Amniotic epithelial cell (primary cell): Measurements from ENCODE around the gene ASB11.
"Not testable (repeated sequence)": the region's sequence is repeated elsewhere in the genome, so short reads cannot be mapped to it uniquely, and the experiment has no call there.

Source experiments
- DNase-seq: peaks from one replicate; pipeline ENCODE4 v3.0.0-alpha.2; 2010; ENCODE audit warnings: low read depth

ASB11 gene

GRCh38 chrX:15305899-15306298 lies 9.5 kb downstream of the ASB11 start:
- DNase-seq = not testable (repeated sequence)

DNA sequence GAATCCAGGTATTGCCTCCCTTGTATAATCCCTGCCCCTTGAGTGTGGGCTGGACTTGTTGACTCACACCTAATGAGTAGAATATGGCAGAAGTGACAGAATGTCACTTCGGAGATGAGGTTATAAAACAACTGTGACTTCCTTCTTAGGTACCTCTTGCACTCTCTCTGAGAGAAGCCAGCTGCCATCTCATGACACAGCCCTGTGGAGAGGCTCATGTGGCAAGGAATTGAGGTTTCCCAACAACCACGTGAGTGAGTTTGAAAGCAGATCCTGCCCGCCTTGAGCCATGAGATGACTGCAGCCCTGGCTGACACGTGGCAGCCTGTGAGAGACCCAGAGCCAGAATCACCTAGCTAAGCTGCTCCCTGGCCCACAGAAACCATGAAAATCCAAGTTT lies 13.5 kb downstream of the ASB11 start:
- peak; percentile 64 for DNase-seq

DNA sequence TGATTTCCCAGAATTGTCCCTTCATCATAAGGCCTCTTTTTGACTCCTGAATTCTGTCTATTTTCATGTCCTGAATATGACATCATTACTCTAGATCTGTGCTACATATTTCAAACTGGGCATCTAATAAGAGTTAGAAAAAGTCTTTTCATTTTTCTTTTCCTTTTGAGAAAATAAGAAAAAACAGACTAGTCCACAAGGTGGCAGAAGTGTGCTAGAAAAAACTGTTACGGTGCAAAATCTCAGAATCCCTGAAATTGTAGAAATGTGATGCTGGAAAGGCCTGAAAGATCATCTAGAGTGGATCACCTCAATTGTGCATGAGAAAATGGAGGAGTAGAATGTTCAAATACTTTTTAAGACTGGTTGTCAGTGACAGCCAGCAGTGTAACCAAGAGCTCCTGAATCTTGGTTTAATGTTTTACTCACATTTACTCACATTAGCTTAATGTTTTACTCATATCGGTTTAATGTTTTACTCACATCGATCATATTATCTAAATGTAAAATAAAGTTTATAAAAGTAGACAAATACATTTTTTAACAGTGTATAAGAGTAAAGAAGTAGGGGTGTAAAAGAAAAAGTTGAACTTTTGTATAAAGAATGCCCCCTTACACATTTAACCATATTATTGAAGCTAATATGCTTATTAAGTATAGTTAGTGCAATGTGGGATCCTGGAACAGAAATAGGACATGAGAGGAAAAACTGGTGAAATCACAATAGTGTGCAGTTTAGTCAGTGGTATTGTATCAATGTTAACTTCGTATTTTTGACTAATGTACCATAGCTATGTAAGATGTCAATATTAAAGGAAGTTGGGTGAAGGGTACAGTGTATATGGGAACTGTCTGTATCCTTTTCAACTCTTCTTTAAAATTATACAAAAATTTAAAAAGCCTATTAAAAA lies 15.2 kb downstream of the ASB11 start:
- peak; percentile 9 for DNase-seq

- no peak for DNase-seq
These were observed 16.7 kb downstream of the ASB11 start for GRCh38 chrX:15298780-15299179.

- DNase-seq = no peak
These were observed 17.2 kb downstream of the ASB11 start for GRCh38 chrX:15298201-15298600.

GRCh38 chrX:15293451-15293850 lies 22.0 kb downstream of the ASB11 start:
- DNase-seq = peak; percentile 0

DNA sequence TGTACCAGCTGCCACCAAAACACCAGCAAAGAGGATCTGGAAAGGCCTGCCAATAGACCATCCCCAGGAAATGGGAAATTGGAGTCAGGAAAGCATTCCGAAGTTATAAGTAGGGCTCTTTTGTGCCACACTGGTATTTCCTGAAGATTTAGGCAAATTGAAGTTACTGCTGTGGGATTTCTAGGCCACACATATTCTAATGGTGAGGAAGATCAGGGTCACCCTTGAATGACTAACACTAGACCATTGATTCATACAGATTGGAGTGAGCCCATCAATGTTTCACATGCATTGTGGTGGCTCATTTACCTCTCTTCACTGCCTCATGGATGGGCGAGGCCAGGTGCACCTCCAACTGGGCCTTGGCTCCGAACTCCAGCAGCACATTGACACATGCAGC lies 22.6 kb downstream of the ASB11 start:
- no peak for DNase-seq

GRCh38 chrX:15277604-15278003 lies 37.8 kb downstream of the ASB11 start:
- DNase-seq = peak; percentile 0

GRCh38 chrX:15274946-15275345 lies 40.5 kb downstream of the ASB11 start:
- DNase-seq = no peak

DNA sequence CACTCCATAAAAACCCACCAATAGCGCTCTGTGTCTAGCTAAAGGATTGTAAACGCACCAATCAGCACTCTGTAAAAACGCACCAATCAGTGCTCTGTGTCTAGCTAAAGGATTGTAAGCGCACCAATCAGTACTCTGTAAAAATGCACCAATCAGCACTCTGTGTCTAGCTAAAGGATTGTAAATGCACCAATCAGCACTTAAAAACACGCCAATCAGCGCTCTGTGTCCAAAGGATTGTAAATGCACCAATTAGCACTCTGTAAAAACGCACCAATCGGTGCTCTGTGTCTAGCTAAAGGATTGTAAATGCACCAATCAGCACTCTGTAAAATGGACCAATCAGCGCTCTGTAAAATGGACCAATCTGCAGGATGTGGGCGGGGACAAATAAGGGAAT lies 42.2 kb downstream of the ASB11 start:
- not testable (repeated sequence) for DNase-seq

- no peak for DNase-seq
These were observed 43.7 kb downstream of the ASB11 start for GRCh38 chrX:15271757-15272156.

GRCh38 chrX:15269618-15270521 lies 45.6 kb downstream of the ASB11 start, which contains the start of gene ASB9:
Gene ASB9 (minus strand): TSS chrX:15270083. CDS start chrX:15269874, 209 bp downstream.
- peak; percentile 25 for DNase-seq

DNA sequence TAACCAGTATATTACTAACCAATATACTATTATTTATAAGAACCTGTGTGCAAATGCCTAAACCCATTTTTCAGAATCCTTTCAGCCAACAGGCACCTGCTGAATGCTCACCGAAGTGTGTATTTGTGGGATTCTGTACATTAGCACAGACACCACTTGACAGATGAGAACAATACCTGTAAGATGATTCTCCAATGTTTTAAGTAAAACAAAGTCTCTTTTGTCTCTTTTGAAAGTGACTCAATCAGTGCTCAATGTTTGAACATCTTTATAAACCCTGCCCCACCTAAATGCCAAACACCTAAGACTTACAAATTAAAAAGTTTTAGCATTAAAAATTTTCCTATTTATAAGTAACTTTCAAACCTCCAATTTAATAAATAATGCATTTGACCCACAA lies 46.3 kb downstream of the ASB11 start:
- DNase-seq = no peak

GRCh38 chrX:15254852-15255251 lies 60.6 kb downstream of the ASB11 start:
- DNase-seq = no peak

DNA sequence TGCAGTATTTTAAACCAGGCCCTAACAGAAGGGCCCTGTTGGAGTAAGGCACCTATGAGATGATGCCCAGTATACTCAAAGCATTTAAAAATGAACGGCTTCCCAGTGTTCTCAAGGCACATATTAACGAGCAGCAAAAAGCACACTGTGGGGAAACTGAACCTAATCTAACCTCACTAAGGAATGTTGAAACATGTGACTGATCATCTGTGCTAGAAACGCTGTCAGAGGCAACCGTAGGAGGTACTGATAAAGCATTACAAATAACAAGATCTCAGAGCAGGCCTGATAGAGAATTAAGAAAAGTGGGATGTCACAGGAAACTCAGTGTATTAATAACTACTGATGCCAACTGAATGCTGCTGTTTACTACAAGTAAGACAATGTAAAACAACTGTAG lies 69.5 kb downstream of the ASB11 start:
- DNase-seq = peak; percentile 50

- DNase-seq = no peak
These were observed 71.0 kb downstream of the ASB11 start for GRCh38 chrX:15244421-15244820.

DNA sequence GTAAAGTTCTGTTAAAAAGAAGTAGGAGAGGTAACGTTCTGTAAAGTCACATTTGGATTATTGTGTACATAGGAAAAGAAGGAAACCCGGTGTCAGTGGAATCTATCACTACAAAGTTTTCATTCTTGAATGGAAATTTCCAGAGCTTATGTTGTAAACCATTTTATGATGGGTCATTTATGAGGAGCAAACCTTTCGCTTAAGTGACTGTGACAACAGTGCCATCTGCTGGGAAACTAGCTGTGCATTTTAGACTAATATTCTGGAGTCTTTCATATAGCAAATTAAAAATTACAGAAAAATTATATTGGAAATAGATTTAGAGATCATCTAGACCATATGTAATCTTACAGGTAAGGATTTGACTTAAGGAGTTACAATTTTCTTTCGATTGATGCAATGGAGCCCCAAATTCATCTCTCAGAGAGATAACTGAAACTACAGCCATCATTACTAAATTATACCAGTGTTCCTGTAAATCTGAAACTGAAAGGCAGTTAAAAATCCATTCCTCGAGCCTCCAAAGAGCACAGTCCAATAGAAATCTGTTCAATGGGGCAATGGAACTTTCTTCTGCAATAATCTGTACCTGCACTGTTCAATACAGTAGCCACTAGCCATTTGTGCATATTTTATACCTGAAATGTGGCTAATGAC lies 72.4 kb downstream of the ASB11 start:
- DNase-seq = peak; percentile 49

- DNase-seq = no peak
These were observed 74.1 kb downstream of the ASB11 start for GRCh38 chrX:15241301-15241700.

DNA sequence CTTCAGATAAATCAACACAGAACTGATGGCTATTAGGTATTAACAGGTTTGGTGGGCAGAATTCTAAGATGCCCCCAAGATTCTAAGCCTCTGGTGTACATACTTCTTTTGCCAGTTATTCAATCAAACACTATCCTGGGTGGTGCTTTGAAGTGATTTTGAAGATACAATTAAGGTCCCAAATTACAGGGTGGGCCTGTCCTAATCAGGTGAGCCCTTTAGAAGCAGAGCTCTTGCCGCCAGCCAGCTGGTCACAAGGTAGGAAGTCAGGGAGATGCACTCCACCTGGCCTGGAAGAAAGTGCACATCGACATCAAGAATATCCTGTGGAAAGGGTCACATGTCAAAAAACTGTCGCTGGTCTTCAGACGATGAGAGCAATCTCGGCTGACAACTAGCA lies 75.0 kb downstream of the ASB11 start:
- DNase-seq = no peak

- no peak for DNase-seq
These were observed 79.3 kb downstream of the ASB11 start for GRCh38 chrX:15236146-15236545.

DNA sequence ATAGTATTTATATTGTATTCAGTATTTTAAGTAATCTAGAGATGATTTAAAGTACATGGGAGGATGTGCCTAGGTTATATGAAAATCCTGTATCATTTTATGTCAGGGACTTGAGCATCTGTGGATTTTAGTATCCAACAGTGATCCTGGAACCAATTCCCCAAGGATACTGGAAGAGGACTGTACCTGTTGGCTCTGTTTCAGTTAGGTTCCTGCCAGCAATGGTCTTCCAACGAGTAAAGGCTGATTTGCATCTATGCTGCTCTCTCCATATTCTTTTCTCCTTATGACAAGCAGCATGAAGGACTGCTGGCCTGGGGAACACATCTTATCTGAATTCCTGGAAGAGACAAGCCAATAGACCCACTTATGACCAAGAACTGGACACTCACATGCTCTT lies 80.4 kb downstream of the ASB11 start:
- no peak for DNase-seq

- DNase-seq = no peak
These were observed 81.9 kb downstream of the ASB11 start for GRCh38 chrX:15233416-15234015.
